Lower lobe of right lung (tissue), 2 donors: Measurements from ENCODE around the gene RBM38. TPM values are rescaled to one million over a fixed set of nuclear protein-coding genes. Genes with fewer than 3 reads are reported as not detected.

Experiments used
- ATAC-seq, 2 donors: fragments of 200-7000 bp; cut with Tn5 transposase; one replicate each; pipeline ENCODE4 v1.9.1; 2020 to 2022; ENCODE audit warnings: mild to moderate bottlenecking in 2 of 2, moderate library complexity in 2 of 2
- DNase-seq: peaks from one replicate; pipeline ENCODE4 v3.0.0-alpha.2; 2020
- H3K27ac ChIP-seq: fragments of 200-600 bp; one replicate; pipeline ENCODE4 v1.8.0; 2022
- H3K27me3 ChIP-seq: fragments of 200-600 bp; one replicate; pipeline ENCODE4 v1.8.0; 2022; ENCODE audit warnings: low read depth
- H3K36me3 ChIP-seq: fragments of 200-600 bp; one replicate; pipeline ENCODE4 v1.8.0; 2022; ENCODE audit warnings: mild to moderate bottlenecking
- H3K4me1 ChIP-seq: fragments of 200-600 bp; one replicate; pipeline ENCODE4 v1.8.0; 2022
- H3K4me3 ChIP-seq: fragments of 200-600 bp; one replicate; pipeline ENCODE4 v1.8.0; 2022; ENCODE audit warnings: mild to moderate bottlenecking
- H3K9me3 ChIP-seq: fragments of 200-600 bp; one replicate; pipeline ENCODE4 v1.8.0; 2022
- intact Hi-C: fragments of 100-400 bp; cut with DNase I; formaldehyde crosslinking; loops from one replicate; pipeline ENCODE4 v1.11.0; 2022
- total RNA-seq: library from RNA; stranded (reverse); fragmentation: NEBNext Ultra II Directional; extraction: Animal tissue kit (Norgen Biotek cat#: 25700); gene quantifications from one replicate; pipeline ENCODE4 v1.2.1, GENCODE V29; 2021
- TF ChIP-seq, protein P1 (sequence below): fragments of 200-600 bp; IDR thresholded peaks from one replicate; pipeline ENCODE4 v1.8.0; 2022; ENCODE audit warnings: antibody characterized with exemption, mild to moderate bottlenecking
- donor health status: DM: no; HTN: yes; CAD: no; lungs with severe emphysema.

RBM38 gene
- total RNA-seq, 1 donor from 2014 or later, result 15.5 TPM

DNA sequence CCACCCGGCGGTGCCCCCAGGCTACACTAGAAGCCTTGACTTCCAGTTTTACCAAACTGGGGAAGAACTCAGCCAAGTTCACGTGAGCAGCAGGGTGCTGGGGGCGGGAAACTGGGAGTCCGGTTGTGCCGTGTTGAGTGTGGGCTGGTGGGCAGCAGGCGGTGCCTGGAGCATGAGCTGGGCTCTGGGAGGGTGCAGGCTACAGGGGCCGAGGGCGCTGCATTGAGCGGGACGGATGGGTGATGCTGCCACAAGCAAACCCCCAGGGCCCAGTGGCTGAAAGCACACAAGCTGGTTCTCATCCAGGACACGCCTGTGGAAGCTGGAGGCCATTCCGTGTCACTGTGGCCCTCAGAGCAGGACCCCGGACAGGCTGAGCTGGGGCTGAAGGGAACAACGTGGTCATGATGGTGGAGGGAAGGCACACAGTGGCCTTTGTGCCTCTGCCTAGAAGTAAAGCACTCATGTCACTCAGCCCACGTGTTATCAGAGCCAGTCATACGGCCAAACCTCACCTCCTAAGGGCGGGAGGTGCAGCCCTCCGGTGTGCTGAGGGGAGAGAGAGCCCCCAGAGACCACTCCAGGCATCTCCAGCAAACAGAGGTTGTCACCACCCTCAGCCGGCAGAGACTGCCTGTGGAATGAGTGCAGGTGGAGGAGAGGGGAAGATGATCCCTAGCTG lies 29.5 kb downstream of the RBM38 start:
- Histone ChIP-seq H3K4me3 (no peak overlapping the region), H3K36me3 (no peaks in the 10 kb centered on the region), H3K27me3 (peaks cover 10% of the 10 kb centered on the region), H3K27ac (no peak overlapping the region), H3K4me1 (no peaks in the 10 kb centered on the region), H3K9me3 (no peaks in the 10 kb centered on the region)
- ATAC-seq, result no peak
- no peak for DNase-seq
- TF ChIP-seq, protein P1, sequence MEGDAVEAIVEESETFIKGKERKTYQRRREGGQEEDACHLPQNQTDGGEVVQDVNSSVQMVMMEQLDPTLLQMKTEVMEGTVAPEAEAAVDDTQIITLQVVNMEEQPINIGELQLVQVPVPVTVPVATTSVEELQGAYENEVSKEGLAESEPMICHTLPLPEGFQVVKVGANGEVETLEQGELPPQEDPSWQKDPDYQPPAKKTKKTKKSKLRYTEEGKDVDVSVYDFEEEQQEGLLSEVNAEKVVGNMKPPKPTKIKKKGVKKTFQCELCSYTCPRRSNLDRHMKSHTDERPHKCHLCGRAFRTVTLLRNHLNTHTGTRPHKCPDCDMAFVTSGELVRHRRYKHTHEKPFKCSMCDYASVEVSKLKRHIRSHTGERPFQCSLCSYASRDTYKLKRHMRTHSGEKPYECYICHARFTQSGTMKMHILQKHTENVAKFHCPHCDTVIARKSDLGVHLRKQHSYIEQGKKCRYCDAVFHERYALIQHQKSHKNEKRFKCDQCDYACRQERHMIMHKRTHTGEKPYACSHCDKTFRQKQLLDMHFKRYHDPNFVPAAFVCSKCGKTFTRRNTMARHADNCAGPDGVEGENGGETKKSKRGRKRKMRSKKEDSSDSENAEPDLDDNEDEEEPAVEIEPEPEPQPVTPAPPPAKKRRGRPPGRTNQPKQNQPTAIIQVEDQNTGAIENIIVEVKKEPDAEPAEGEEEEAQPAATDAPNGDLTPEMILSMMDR, result no peak
- intact Hi-C loops, result no loop called here

DNA sequence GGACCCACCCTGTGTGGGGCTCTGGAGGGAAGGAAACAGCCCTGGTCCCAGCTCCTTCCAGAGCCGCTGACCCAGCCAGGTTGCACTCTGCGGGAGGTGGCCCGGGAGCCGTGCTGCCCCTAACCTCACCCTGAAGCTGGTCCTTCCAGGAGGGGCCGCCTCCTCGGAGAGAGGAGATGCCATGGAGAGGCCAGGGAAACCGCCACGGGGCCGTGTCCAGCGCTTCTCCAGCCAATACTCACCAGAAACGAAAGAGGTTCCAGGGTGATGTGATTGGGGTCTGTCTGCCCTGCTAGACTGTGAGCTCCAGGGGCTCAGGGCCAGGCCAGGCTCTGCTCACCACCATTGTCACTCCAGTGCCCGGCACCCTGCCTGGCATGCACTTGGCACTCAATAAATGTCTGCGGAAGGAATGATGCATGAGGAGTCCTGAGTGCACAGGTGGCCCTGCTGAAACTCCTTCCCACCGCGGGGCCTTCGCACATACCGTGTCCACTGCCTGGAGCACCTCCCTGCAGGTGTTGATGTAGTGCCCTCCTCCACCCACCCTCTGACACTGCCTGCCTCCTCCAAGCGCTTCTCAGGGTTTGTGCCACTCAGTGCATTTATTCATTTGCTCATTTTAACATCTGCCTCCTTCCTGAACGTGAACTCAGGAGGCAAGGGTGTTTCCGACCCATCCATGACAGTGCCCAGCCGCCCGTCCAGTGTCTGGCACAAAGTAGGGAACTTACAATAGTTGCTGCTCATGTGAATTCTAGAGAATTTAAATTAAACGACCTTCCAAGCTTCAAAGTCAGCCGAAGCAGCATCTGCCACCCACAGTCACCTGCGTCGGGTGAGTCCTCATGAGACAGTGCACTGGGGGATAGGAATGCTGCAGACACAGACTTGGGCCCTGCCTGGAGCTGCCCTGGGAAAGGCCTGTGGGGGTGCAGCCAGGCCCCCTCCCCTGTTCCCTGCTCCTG lies 30.3 kb downstream of the RBM38 start:
- no peak overlapping the region for H3K4me3 ChIP-seq
- no peaks in the 10 kb centered on the region for H3K9me3 ChIP-seq
- DNase-seq, result no peak
- H3K4me1 ChIP-seq, result no peaks in the 10 kb centered on the region
- TF ChIP-seq, protein P1, result no peak
- peak in 1 of 2 donors; percentile 11 for ATAC-seq
- no peak overlapping the region for H3K27ac ChIP-seq
- no peaks in the 10 kb centered on the region for H3K36me3 ChIP-seq
- intact Hi-C loops, result no loop called here
- H3K27me3 ChIP-seq, result peaks cover 10% of the 10 kb centered on the region

DNA sequence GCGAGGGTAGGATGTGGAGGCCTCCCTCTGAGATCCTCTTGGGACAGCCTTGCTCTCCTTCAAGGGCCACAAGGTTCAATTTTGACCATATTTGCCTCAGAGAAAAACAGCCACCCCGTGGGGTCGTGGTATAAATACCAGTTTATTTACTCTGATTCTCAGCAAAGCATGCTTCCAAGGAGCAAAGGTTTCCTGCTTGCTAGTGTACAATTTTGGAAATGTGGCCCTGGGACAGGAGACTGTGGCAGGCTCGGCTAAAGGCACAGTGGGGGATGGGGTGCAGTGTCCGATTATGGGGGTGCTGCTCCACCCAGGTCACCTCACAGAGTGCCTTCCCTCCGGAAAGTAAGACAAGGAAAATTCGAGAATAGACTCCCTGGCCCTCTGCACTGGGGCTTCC lies 31.1 kb downstream of the RBM38 start:
- intact Hi-C loops, result no loop called here
- no peak overlapping the region for H3K27ac ChIP-seq
- peaks cover 10% of the 10 kb centered on the region for H3K27me3 ChIP-seq
- no peak overlapping the region for H3K4me3 ChIP-seq
- no peaks in the 10 kb centered on the region for H3K4me1 ChIP-seq
- H3K36me3 ChIP-seq, result no peaks in the 10 kb centered on the region
- ATAC-seq (no peak), DNase-seq (peak; percentile 14)
- no peaks in the 10 kb centered on the region for H3K9me3 ChIP-seq
- TF ChIP-seq, protein P1, result no peak

DNA sequence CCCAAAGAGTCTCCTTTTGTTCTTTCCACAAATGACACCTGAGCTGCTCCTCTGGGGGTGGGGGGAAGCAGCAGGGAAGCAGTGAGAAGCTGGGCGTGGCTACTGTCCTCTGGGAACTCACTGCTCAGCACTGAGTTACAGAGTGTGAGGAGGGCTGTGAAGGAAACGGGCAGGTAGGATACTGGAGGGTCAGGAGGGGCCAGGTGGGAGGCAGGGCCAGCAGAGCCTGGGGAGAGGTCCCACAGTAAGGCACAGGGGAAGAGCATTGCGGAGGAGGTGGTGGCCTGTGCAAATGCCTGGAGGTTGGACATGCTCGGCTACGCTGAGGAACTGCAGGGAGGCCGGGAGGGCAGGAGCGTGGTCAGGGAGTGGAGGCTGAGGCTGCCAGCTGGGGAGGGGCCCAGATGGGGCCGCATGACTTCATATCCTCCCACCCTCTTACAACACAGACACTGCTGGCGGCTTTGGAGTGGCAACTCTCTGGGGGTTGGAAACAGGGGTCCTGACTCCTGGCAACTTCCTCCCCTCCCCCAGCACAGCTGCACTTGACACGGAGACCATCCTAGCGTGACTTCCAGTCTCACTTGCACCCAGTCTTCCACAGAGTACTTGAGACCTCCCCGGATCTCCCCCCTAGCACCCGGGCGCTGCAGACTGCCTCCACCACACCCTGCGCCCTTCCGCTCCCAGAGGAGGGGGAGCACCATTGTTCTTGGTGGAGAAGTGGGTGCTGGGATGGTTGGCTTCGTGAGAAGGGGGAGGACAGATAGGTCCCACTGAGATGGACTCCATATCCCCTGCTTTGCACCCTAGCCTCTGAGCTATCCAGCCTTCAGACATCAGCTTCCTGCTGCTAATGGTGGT lies 34.2 kb downstream of the RBM38 start:
- TF ChIP-seq, protein P1, result no peak
- Histone ChIP-seq H3K27ac (no peak overlapping the region), H3K27me3 (peaks cover 10% of the 10 kb centered on the region), H3K4me3 (no peak overlapping the region), H3K4me1 (no peaks in the 10 kb centered on the region), H3K9me3 (no peaks in the 10 kb centered on the region), H3K36me3 (no peaks in the 10 kb centered on the region)
- intact Hi-C loops, result no loop called here
- DNase-seq, result peak; percentile 30
- ATAC-seq, result no peak

DNA sequence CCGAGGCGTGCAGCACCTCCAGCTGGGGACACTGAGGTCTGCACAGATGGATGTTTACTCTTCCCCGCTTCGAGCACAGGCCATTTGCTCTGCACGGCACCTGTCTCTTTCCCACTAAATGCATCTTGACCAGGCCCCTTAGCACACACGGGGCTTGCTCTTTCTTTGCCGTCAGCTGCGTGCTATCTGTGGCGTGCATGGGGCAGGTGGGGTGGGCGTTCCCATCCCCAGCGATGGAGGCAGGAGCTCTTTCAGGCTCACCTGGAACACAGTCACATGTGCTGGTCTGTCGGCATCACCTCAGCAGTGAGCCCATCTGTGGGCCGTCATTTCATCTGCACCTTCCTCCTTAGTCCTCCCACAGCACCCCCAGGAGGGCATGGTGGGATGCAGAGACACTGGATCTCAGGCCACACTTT lies 35.1 kb downstream of the RBM38 start:
- TF ChIP-seq, protein P1, result no peak
- H3K27me3 ChIP-seq, result peaks cover 8% of the 10 kb centered on the region
- no peak overlapping the region for H3K27ac ChIP-seq
- no peaks in the 10 kb centered on the region for H3K9me3 ChIP-seq
- no peak overlapping the region for H3K4me3 ChIP-seq
- H3K36me3 ChIP-seq, result no peaks in the 10 kb centered on the region
- peak; percentile 18 for DNase-seq
- H3K4me1 ChIP-seq, result peaks cover 4% of the 10 kb centered on the region
- intact Hi-C loops, result no loop called here
- ATAC-seq, result no peak
